HepG2 (cell line): ENCODE data around the gene PPP2R5B. TPM values are rescaled to one million over a fixed set of nuclear protein-coding genes. Genes with fewer than 3 reads are reported as not detected.

ENCODE experiments used
- HHEX ChIP-seq: IDR thresholded peaks from 2 replicates; pipeline ENCODE4 v1.6.1; 2016; ENCODE audit warnings: control low read depth
- KAT2B ChIP-seq: fragments of 150-350 bp; IDR thresholded peaks from 2 replicates; pipeline ENCODE4 v1.6.1; 2014; ENCODE audit warnings: low read depth, low read length, borderline replicate concordance
- MBNL3 ChIP-seq: fragments of 250-450 bp; sonication (Bioruptor Pico); conservative IDR thresholded peaks from 2 replicates; pipeline ENCODE4 v1.8.0; 2022; ENCODE audit warnings: mild to moderate bottlenecking, inconsistent platforms
- SAP130 ChIP-seq: IDR thresholded peaks from 2 replicates; pipeline ENCODE4 v1.6.1; 2016; ENCODE audit warnings: low read depth
- U2AF2 ChIP-seq: fragments of 200-400 bp; formaldehyde crosslinking; IDR thresholded peaks from 2 replicates; pipeline ENCODE4 v1.6.1; 2017; ENCODE audit warnings: low read depth, mild to moderate bottlenecking, low read length
- ZBTB40 ChIP-seq, 2 experiments: fragments of 450-650 bp in 1 of 2; sonication (generic) in 1 of 2; formaldehyde crosslinking in 1 of 2; IDR thresholded peaks; 2 replicates each; pipeline versions ENCODE4 v1.6.1 to v1.8.0; 2016 to 2022; ENCODE audit warnings: antibody characterized with exemption in 1 of 2, mild to moderate bottlenecking in 1 of 2, missing genetic modification reagents in 1 of 2
- ZFP91 ChIP-seq: sonication (generic); formaldehyde crosslinking; IDR thresholded peaks from 2 replicates; pipeline ENCODE4 v1.9.0; 2022; ENCODE audit warnings: missing genetic modification reagents, mild to moderate bottlenecking, borderline replicate concordance
- ZNF263 ChIP-seq: sonication (generic); formaldehyde crosslinking; IDR thresholded peaks from 2 replicates; pipeline ENCODE4 v1.4.0; 2020; ENCODE audit warnings: missing genetic modification reagents
- ZNF407 ChIP-seq: sonication (generic); formaldehyde crosslinking; IDR thresholded peaks from one replicate; pipeline ENCODE4 v1.5.1; 2020; ENCODE audit warnings: mild to moderate bottlenecking, missing genetic modification reagents; ENCODE audit errors: not compliant biosample characterization
- polyA plus RNA-seq, 8 experiments: library from polyadenylated mRNA; depleted of rRNA in 3 of 8; stranded (reverse) in 7 of 8; unstranded in 1 of 8; fragments of >200 nt; fragmentation: Illumina TruSeq in 4 of 8; extraction: Trizol in 4 of 8; gene quantifications; 2 replicates each; pipeline versions ENCODE4 v1.2.1 to v1.2.3, GENCODE V29; 2011 to 2016; ENCODE audit warnings: low read depth in 4 of 8, missing spikeins in 1 of 8, mixed read lengths in 1 of 8; ENCODE audit not compliant: insufficient read depth in 1 of 8
- total RNA-seq, 5 experiments: library from RNA; depleted of rRNA; stranded (reverse); fragments of >200 nt; fragmentation: Illumina TruSeq; extraction: Trizol; gene quantifications; 2 replicates each; pipeline ENCODE4 v1.2.3, GENCODE V29; 2016; ENCODE audit warnings: low read depth in 1 of 5

Gene PPP2R5B
- total and polyA plus RNA-seq, 2 of the 13 experiments (the other 11 are each of a cell fraction or from before 2014, with no cell fraction given), result 2.3 to 8.3 TPM

GRCh38 chr11:64934682-64935358 lies 10.3 kb downstream of the PPP2R5B start (continued):
- TF ChIP-seq MBNL3 (CRISPR knock-in tag), result no peak
- peak; percentile 70 for TF ChIP-seq ZNF407
- no peak for TF ChIP-seq HHEX (CRISPR knock-in tag)
- no peak for TF ChIP-seq ZBTB40 (IDR thresholded peaks at IDR 0.05)
- TF ChIP-seq ZBTB40 (CRISPR knock-in tag; IDR thresholded peaks at IDR 0.05), result peak; percentile 54; the same call in 1 of the 2 replicates
- TF ChIP-seq SAP130 (CRISPR knock-in tag), result peak; percentile 77
- peak; percentile 91 for TF ChIP-seq ZNF263 (CRISPR knock-in tag)
- peak; percentile 53; the same call in 1 of the 2 replicates for TF ChIP-seq ZFP91 (CRISPR knock-in tag)
- no peak for TF ChIP-seq KAT2B
- TF ChIP-seq U2AF2, result no peak
